ENCODE measurements around the gene PPP1R3F.
A peak's percentile ranks its signal among the peaks of the same experiment; 100 is the strongest.

Gene PPP1R3F

DNA sequence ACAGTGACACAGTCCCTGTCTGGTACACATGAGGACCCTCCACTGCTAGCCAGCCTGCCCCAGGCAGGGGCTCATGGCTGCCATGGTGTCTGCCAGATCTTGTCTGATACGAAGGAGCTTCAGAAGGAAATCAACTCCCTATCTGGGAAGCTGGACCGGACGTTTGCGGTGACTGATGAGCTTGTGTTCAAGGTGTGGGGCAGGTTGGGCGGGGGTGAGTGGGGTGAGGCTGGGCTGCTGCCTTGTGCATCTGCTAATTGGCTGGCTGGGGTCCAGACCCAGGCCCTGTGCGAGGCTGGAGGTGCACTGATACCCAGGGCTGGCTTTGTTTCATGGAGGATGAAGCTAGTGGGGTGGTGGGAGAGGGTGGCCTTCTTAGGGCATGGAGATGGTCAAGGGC lies 20.5 kb upstream of the PPP1R3F start:
- no peak for DNase-seq (ENCODE audit: low spot score)

DNA sequence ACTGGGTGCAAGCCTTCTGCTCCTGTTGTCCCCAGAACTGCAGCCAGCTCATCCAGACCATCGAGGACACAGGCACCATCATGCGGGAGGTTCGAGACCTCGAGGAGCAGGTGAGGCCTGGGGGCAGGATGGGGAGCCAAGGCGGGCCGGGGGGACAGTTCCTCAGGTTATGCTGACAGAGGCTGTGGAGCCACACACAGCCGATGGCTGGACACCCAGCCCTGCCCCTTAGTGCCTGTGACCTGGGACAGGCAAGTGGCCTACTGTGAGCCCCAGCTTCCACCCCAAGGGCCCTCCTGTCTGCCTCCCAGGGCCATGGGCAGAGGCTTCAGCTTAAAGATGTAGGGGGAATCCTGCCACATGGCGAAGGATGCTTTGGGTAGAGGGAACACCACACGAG lies 20.0 kb upstream of the PPP1R3F start:
- DNase-seq (ENCODE audit: low spot score) = no peak

DNA sequence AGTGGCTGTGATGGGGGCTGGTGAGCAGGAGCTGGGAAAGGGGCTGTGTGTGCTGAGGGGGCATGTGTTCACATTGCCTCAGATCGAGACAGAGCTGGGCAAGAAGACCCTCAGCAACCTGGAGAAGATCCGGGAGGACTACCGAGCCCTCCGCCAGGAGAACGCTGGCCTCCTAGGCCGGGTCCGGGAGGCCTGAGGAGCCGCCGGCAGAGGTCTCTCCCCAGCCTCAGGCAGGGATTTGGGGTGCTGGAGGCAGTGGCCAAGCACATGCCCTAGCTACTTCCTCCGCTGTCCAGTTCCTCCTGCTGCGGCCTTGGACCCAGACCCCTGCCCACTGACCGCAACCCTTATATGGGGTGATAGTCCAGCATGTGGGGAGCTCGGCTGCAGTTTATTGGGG lies 19.5 kb upstream of the PPP1R3F start:
- DNase-seq (ENCODE audit: low spot score) = no peak

DNA sequence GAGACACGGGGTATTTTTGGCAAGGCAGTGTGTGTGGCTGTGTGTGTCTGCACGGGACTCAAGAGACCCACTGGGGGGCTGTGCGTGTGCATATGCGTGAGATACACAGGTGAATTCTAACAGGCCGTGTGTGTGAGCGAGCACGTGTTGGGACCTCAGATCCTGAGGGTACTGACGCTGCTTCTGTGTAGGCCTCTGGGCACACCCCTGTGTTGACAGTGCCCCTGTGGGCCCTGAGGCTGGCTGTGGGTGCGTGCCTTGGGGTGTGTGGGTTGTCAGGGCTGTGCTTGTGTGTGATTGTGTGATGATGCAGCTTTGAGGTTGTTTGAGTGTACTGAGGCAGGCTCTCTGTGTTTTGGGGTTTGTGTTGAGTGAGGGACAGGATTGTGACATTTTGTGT lies 19.0 kb upstream of the PPP1R3F start:
- DNase-seq (ENCODE audit: low spot score) = no peak

DNA sequence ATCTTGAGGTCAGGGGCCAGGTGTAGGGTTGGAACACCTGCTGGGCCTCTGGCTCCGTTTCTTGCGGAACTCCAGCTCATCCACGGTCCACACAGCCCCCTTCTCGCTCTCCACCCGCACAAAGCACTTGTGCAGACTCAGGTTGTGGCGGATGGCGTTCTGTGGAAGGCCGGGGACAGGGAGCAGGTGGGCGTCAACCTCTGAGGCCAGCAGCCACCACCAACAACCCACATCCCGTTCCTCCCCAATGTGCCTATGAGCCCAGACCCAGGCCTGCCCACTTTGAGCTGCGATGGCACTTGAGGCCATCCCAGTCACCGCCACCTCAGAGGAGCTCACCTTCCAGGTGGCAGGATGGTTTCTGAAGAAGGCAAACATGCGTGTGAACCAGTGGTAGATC lies 18.3 kb upstream of the PPP1R3F start:
- no peak for DNase-seq (ENCODE audit: low spot score)

DNA sequence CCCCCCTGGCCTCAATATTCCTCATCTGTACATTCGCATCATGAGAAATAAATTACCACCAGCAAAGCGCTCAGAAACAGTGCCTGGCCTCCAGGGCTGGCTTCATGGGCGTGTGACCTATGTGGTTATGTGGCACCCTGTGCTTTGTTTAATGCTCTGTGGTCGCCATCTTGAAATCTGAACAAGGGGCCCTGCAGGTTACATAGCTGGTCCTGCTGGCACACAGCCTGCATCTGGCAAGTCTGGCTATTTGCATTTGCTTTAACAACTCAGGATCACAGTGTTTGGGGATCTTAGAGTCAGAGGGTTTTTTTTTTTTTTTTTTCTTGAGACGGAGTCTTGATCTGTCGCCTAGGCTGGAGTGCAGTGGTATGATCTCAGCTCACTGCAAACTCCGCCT lies 15.0 kb upstream of the PPP1R3F start:
- no peak for DNase-seq (ENCODE audit: low spot score)

DNA sequence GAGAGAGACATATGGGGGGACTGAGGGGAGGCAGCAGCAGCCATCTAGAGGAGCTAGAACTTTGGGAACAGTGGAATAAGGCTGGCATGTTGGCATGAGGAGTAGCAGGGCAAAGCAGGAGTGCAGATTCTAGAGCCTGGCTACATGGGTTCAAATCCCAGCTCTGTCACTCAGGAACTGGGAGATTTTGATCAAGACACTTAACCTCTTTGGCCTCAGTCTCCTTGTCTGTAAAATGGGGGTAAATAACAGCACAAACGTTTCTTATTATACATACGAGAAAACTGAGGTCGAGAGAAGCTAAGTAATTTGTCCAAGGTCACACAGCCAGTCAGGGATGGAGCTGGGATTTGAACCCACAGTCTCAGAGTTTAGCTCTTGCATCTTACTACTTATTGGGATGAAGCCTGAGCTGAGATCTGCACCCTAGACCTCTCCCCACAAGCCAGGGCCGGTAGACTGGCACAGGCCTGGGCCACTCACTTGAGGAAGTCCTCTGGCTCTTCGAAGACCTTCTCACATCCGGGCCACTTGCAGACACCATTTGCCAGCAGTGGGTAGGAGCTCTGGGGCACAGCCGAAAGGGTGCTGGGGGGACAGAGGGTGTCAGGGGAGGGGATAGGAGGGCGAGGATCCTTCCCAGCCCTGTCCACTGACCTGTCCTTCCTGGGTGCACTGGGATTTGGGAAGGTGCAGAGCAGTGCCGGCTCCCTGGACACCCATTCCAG lies 13.2 kb upstream of the PPP1R3F start:
- no peak for DNase-seq (ENCODE audit: low spot score)

DNA sequence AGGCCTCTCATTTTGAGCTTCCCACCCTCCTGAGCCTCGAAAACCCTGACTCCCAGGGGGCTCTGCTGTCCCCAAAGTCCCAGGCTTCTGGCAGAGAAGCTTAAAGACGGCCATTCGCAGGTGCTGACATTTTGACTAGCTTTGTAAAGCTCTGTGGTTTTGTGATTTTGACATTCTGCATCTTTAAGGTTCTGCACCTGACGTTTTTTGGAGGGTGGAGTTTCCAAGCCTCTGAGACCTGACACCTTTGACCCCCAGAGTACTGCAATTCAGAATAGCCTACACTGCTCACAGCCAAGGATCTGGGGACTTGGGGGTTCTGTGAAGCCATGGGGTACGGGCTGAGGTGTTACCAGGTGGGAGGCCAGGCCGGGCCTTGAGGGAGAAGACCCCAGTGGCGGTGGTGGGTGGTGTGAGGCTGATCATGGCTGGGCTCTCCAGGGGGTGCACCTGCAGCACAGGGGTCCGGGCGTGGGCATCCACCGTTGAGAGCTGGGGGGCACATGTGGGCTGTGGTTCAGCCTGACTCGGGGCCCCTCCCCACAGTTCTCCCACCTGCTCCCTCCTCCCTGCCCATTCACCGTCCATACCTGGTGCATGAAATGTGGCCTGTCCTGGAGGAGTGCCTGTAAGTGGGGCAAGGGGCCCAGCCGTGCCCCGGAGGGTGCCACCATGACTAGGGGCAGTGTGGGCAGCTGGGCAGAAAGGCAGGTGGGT lies 12.4 kb upstream of the PPP1R3F start:
- no peak for DNase-seq (ENCODE audit: low spot score)

DNA sequence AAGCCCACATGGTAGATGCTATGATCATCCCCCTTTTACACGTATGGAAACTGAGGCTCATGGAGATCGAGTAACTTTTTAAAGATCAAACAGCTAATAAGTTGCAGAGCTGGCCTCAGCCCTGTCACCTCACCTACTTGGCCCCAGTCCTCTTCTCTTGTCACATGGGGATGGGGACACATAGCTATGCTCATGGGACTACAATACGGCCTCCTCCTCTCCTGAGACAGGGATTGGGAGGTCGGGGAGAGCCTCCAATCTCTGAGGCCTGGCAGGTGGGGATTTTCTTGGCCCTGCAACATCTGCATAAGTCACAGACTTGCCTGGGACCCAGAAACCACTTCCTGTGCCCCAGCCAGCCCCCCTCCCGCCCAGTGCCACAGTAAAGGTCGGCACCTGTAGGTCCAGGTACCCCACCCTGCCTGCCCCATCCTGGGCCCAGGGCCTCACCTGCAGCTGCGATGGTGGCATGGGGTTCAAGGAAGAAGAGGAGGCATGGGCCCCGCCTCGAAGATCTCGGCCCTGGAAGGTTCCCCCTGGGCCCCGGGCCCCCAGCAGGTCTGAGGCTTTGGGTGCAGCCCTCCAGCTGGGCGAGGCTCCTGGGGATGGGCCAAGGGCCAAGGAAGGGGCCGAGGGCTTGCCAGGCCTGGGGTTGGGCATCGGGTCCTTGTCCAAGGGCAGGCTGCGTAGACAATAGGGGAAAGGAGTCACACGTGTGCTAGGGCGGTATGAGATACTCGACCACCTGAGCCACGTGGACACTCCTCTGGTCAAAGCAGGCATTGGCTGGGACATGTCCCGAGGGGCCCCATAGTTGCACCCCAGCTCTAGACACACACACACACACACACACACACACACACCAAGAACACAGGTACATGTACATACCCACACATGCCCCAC lies 11.5 kb upstream of the PPP1R3F start:
- DNase-seq (ENCODE audit: low spot score) = no peak

DNA sequence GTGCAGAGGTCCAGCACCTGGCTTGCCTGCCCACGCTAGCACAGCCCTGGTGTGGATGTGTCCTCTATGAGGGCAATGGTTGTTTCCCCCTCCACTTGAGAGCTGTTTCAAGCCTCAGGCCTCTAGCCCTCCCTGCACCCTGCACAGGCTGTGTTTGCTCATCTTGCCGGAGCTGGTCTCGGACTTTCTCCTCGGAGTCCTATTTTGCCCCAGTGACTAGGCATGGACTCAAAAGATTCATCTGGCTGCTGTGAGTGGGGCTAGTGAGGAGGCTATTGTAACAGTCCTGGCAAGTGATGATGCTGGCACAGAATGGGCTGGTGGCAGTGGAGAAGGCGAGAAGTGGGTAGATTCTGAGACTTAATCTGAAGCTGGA lies 10.9 kb upstream of the PPP1R3F start:
- DNase-seq (ENCODE audit: low spot score) = no peak

DNA sequence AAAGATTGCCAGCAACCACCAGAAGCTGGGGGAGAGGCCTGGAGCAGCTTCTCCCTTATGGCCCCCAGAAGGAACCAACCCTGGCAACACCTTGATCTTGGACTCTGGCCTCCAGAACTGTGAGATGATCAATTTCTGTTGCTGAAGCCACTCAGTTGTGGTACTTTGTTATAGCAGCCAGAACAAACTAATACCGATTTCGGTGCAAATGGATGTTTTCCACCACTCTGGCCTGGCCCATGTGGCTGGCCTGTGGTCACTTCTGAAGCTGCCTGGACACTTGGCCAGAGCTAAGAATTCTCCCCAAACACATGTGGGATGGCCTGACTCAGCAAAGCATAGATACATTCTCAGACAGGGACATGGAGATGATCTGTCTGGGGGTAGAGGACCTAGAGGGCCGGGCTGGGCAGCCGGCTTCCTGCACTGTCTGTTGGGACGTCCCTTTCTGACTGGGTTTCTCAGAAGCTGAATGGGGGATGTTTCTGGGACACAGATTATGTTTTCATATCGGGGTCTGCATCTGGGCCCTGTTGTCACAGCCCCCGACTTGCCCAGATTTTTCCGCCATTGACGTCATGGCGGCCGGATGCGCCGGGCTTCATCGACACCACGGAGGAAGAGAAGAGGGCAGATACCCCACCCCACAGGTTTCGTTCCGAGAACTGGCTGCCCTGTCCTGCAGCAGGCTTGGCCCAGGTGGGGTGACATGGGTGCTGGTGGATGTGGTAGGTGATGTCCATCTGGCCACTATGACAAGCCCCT lies 9.2 kb upstream of the PPP1R3F start:
- no peak for DNase-seq (ENCODE audit: low spot score)

DNA sequence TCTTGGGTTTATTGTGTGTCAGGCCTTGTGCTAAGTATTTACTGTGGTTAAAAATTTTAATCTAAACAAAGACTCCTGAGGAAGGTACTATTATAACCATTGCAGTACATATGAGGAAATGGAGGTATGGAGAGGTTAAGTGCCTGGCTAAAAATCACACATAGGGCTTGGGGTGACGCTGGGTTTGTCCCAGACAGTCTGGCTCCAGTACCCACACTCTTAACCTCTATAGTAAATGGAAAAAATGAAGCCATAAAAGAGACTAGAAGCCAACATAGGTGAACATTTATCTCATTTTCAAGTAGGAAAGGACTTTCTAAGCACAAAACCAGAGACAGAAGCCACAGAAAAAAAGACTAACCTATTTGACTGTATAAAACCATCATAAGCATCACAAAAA lies 7.0 kb upstream of the PPP1R3F start:
- DNase-seq (ENCODE audit: low spot score) = no peak

DNA sequence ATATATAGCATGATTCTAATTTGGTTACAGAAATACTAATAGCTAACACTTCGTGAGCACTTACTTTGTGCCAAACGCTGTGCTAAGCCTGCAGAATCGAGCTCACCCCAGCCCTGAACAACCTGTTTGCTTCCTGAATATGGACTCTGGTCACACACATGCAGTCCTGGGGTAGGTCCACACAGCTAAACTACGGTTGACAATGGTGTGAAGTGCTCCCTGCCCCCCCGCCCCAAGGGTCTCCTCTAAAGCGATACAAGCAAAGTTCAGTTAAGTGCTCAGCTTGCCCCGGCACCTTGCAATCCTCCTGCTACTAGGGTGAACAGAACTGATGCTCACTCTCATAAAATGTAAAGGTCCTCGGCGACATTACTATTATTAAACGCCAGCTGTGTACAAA lies 6.0 kb upstream of the PPP1R3F start:
- DNase-seq (ENCODE audit: low spot score) = no peak

DNA sequence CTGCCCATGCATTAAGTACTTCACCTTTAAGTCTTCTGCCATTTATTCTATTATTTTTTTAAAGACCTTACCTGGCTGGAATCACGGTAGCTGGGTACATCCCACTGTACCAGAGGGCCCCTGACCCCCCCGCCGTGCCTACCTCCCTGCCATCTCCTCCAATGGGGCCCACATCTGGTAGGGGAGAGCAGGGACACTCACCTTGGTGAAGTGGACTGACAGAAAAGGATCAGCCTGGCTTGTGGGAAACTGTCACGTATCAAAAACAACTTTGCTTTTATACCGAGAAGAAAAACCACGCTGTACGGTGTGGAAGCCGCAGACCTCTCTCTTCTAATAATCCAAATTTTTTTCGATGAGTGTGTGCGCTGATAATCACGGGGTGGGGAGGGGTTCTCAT lies 5.1 kb upstream of the PPP1R3F start, which contains the start of gene FOXP3:
Gene FOXP3, minus strand, starts transcription at position 251 of the 400 bp plus-strand sequence. CDS start 6,205 bp downstream, outside the sequence.
- DNase-seq (ENCODE audit: low spot score) = no peak

DNA sequence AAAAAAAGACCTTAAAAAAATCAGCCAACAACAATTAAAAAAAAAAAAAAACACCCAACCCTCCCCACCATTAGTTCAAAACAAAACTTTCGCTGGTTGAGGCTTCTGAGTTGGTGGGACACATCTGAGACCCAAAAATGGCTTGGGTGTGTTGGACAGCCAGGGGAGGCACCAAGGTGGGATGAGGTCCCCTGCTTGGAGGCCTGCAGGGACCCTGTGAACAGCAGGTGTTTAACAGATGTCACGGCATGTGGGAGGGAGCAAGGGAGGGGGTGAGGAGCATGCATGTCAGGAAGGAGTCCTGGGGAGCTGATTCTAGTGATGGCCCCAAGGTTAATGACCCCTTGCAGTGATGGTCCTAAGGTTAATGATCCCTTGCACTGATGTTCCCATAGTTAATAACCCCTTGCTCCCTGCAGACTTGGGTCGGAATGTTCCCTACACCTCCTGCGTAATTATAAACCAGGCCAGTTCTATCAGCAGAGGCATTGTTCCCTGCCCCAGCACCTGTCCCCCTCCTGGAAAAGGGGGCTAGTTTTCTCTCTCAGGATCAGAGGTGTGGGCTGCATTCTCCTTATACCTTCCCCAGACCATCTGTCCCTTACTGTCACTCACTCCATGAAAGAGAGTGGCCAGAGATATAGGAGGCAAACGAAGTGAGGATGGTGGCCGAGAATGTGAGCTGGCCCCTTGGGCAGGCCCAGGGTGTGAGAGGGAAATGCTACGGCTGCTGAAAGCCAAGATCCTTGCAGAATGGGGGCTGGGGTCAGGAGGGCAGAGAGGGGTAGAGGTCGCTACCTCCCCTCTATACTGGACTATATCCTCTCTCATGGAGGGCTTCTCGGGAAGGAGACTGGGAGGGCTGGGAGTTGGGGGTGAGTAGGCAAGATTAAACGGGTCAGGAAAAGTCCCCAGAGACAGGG lies 2.8 kb upstream of the PPP1R3F start:
- DNase-seq (ENCODE audit: low spot score) = no peak

DNA sequence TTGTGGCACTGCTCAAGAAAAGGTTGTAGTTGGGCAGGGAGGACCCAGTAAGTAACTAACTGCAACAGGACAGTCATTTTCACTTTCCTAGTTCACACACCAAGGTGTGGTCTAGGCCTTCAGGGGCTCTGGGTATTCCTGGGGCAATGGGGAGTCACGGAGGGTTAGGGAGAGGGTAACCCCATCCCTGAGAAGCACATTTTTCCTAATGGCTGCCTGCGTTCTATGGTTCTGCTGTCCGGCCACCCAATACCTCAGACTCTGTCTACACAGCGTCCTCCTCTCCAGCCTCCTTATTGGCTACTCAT lies 937 bp upstream of the PPP1R3F start:
- DNase-seq (ENCODE audit: low spot score) = no peak

DNA sequence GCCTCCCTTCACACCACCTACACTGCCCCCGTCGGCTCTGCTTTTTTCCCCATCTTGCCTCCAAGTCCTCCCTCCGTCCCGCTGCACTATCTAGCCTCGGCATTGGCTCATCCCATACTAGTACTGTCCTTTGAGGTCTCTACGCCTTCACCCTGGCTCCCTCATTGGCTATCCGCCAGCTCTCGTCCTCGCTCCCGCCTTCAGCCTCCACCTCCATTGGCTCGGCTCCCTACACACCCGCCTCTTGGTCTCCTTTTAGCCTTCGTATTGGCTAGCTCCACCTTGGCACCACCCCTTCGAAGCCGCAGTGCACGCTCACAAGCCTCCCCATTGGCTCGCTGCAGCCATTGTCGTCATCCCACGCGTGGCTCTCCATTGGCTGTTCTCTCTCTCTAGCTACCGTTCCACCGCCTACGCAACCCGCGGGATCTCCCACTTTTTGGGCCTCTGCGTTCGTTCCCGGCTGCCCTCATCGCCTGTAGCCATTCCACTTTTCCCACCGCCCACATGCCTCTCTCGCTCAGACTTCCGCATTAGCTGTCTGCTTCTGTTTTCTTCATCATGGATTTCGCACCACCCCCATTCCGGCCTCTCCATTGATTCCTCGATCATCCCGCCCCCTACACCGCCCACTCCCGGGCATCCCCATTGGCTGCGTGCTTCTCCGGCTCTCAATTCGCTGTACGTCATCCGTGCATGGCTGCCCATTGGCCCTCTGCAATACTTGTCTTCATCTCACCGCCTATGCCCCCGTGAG lies 405 bp upstream of the PPP1R3F start:
- DNase-seq (ENCODE audit: low spot score) = peak; percentile 93

DNA sequence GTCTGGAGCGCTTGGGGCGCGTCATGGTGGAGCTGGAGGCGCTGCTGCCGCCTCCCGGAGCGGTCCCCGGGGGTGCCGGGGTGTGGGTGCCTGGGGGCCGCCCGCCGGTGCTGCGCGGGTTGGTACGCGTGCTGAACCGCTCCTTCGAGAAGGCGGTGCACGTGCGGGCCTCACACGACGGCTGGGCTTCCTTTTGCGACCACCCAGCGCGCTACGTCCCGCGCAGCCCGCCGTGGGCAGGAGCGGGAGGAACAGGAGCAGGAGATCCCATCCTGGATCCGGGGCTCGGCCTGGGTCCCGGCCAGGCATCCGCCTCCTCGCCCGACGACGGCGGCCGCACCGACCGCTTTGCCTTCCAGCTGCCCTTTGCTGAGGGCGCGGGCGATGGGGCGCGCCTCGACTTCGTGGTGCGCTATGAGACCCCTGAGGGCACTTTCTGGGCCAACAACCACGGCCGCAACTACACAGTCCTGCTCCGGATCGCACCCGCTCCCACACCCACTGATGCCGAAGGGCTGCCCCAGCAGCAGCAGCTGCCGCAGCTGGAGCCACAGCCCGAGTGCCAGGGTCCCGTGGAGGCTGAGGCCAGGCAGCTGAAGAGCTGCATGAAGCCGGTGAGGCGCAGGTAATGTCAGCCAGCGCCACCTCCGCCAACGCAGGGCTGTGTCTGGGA lies 792 bp downstream of the PPP1R3F start:
- peak; percentile 52 for DNase-seq (ENCODE audit: low spot score)

DNA sequence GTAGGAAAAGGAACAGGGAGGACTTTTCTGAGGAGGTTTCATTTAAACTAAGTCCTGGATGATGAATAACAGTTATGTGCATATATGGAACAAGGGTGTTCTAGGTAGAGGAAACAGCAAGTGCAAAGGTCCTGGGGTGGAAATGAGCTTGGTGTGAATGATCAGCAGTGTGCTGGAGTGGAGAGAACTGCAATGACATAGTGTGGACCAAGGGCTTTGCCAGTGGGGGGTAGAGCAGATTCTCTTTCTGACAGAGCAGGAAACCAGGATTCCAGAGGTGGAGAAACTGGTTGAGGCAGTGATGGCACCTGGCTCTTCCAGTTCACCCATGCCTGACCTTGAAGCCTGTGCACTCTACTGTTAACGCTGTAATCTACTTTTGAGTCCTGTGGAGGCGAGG lies 1.7 kb downstream of the PPP1R3F start:
- DNase-seq (ENCODE audit: low spot score) = no peak

DNA sequence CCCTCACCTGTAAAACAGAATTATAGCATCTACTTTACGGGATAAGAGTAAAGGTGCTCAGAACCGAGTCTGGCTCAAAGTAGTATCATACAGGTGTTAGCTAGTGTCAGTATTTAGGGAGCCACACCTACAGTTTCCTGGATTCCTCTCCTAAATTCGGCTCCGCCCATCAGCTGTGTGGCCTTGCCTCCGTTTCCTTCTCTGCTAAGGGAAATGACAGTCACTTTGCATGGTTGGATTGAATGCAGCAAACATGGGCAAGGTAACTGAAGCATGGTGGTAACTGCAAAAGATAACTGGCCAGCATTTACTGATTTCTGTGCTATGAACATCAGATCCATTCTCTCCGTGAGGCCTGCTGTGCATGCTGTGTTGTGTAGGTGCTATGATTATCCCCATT lies 2.8 kb downstream of the PPP1R3F start:
- no peak for DNase-seq (ENCODE audit: low spot score)
